IMR-90 (cell line): ENCODE data around the gene CBX6. TPM values are rescaled to one million over a fixed set of nuclear protein-coding genes. Genes with fewer than 3 reads are reported as not detected.

Experiments used
- ATAC-seq: fragments of 200-7000 bp; cut with Tn5 transposase; 2 replicates; pipeline ENCODE4 v1.9.1; 2020; ENCODE audit warnings: low read depth, mild to moderate bottlenecking, moderate library complexity
- BruUV-seq: library from RNA; stranded (reverse); fragments of 400-500 nt; replicated peaks from 2 replicates; lab custom pipeline; 2021; lab: Mats Ljungman, UMichigan
- CTCF ChIA-PET: fragments of 300-600 bp; formaldehyde crosslinking; extraction: SDS; loops from one replicate; lab custom pipeline; 2021; ENCODE audit warnings: antibody characterized with exemption; lab: Yijun Ruan, JAX
- POLR2A ChIA-PET: fragments of 300-600 bp; sonication (Branson Sonifier 250); formaldehyde crosslinking; loops from one replicate; lab custom pipeline; 2022; ENCODE audit warnings: antibody characterized with exemption; ENCODE audit not compliant: unreplicated experiment; lab: Charles Lee
- DNase-seq: peaks from one replicate; pipeline ENCODE4 v3.0.0; 2013
- H2AFZ ChIP-seq: replicated peaks from 2 replicates; pipeline ENCODE3; 2013; ENCODE audit warnings: low read length, mild to moderate bottlenecking; ENCODE audit not compliant: poor library complexity
- H2AK5ac ChIP-seq: 2 replicates; pipeline ENCODE4 v1.6.1; 2013; ENCODE audit warnings: low read depth, low read length, inconsistent platforms
- H2AK9ac ChIP-seq: replicated peaks from 2 replicates; pipeline ENCODE3; 2013; ENCODE audit warnings: mild to moderate bottlenecking, low read depth, low read length, moderate library complexity; ENCODE audit not compliant: poor library complexity
- H2BK120ac ChIP-seq: 2 replicates; pipeline ENCODE4 v1.6.1; 2013; ENCODE audit warnings: low read depth, low read length, inconsistent platforms
- H2BK15ac ChIP-seq: 3 replicates; pipeline ENCODE4 v1.6.1; 2013; ENCODE audit warnings: low read depth, low read length, inconsistent platforms
- H2BK20ac ChIP-seq: 2 replicates; pipeline ENCODE4 v1.6.1; 2013; ENCODE audit warnings: low read depth, mild to moderate bottlenecking, inconsistent platforms, low read length, moderate library complexity
- H2BK5ac ChIP-seq: 2 replicates; pipeline ENCODE4 v1.6.1; 2013; ENCODE audit warnings: mild to moderate bottlenecking, low read depth, low read length, inconsistent platforms; ENCODE audit not compliant: poor library complexity, severe bottlenecking
- H3K14ac ChIP-seq: replicated peaks from 2 replicates; pipeline ENCODE4 v1.6.1; 2013; ENCODE audit warnings: low read depth, low read length, inconsistent platforms
- H3K18ac ChIP-seq: 2 replicates; pipeline ENCODE4 v1.6.1; 2013; ENCODE audit warnings: low read depth, low read length, control low read depth
- H3K23ac ChIP-seq: 2 replicates; pipeline ENCODE4 v1.6.1; 2013; ENCODE audit warnings: low read depth, low read length, inconsistent platforms
- H3K27ac ChIP-seq: 2 replicates; pipeline ENCODE4 v1.5.1; 2013; ENCODE audit warnings: mild to moderate bottlenecking, control low read depth, low read length; ENCODE audit not compliant: insufficient read depth
- H3K27me3 ChIP-seq: 2 replicates; pipeline ENCODE4 v1.6.1; 2013; ENCODE audit warnings: low read length; ENCODE audit not compliant: control insufficient read depth, insufficient read depth
- H3K36me3 ChIP-seq: 2 replicates; pipeline ENCODE4 v1.6.1; 2013; ENCODE audit warnings: low read length, mixed read lengths; ENCODE audit not compliant: control insufficient read depth, insufficient read depth
- H3K4ac ChIP-seq: 2 replicates; pipeline ENCODE4 v1.6.1; 2013; ENCODE audit warnings: low read depth, low read length, inconsistent platforms
- H3K4me1 ChIP-seq: 2 replicates; pipeline ENCODE4 v1.6.1; 2013; ENCODE audit warnings: low read length, mixed read lengths; ENCODE audit not compliant: control insufficient read depth, insufficient read depth
- H3K4me2 ChIP-seq: 2 replicates; pipeline ENCODE4 v1.6.1; 2013; ENCODE audit warnings: low read depth, mild to moderate bottlenecking, control low read depth, low read length, moderate library complexity
- H3K4me3 ChIP-seq: 2 replicates; pipeline ENCODE4 v1.5.1; 2013; ENCODE audit warnings: low read depth, mild to moderate bottlenecking, control low read depth, low read length, moderate library complexity; ENCODE audit not compliant: insufficient read depth
- H3K56ac ChIP-seq: 2 replicates; pipeline ENCODE4 v1.6.1; 2013; ENCODE audit warnings: low read length, inconsistent platforms; ENCODE audit not compliant: insufficient read depth; ENCODE audit errors: extremely low read depth
- H3K79me1 ChIP-seq, 2 experiments: 2 replicates each; pipeline ENCODE4 v1.6.1; 2013; ENCODE audit warnings: low read length in 2 of 2, inconsistent platforms in 1 of 2, low read depth in 1 of 2
- H3K9ac ChIP-seq: 2 replicates; pipeline ENCODE4 v1.6.1; 2013; ENCODE audit warnings: low read depth, low read length, control low read depth
- H3K9me1 ChIP-seq: 2 replicates; pipeline ENCODE4 v1.6.1; 2013; ENCODE audit warnings: low read length, inconsistent platforms; ENCODE audit not compliant: insufficient read depth
- H3K9me3 ChIP-seq: 2 replicates; pipeline ENCODE4 v1.6.1; 2013; ENCODE audit warnings: low read length; ENCODE audit not compliant: control insufficient read depth, insufficient read depth
- H4K20me1 ChIP-seq: 2 replicates; pipeline ENCODE4 v1.6.1; 2013; ENCODE audit warnings: low read length, inconsistent platforms; ENCODE audit not compliant: insufficient read depth
- H4K5ac ChIP-seq: 2 replicates; pipeline ENCODE4 v1.6.1; 2013; ENCODE audit warnings: mild to moderate bottlenecking, low read depth, low read length, control low read depth
- H4K8ac ChIP-seq, 2 experiments: 2 replicates each; pipeline ENCODE4 v1.6.1; 2013; ENCODE audit warnings: low read depth in 2 of 2, low read length in 2 of 2, control low read depth in 1 of 2, inconsistent platforms in 1 of 2
- H4K91ac ChIP-seq: 2 replicates; pipeline ENCODE4 v1.6.1; 2013; ENCODE audit warnings: low read depth, low read length, inconsistent platforms; ENCODE audit not compliant: insufficient read depth
- BHLHE40 ChIP-seq: fragments of 150-350 bp; IDR thresholded peaks from 2 replicates; pipeline ENCODE4 v1.6.1; 2016; ENCODE audit warnings: mild to moderate bottlenecking, low read depth, low read length
- CHD1 ChIP-seq: IDR thresholded peaks from 2 replicates; pipeline ENCODE4 v1.6.1; 2012; ENCODE audit warnings: low read depth, low read length, improper control_type of control experiment
- ELK1 ChIP-seq: fragments of 150-350 bp; IDR thresholded peaks from 2 replicates; pipeline ENCODE4 v1.6.1; 2016; ENCODE audit warnings: low read depth, mild to moderate bottlenecking, low read length, moderate library complexity, borderline replicate concordance
- MAFK ChIP-seq: IDR thresholded peaks from 2 replicates; pipeline ENCODE4 v1.6.1; 2012; ENCODE audit warnings: low read depth, low read length, improper control_type of control experiment
- NFE2L2 ChIP-seq: fragments of 150-350 bp; IDR thresholded peaks from 2 replicates; pipeline ENCODE4 v1.6.1; 2016; ENCODE audit warnings: low read depth, mild to moderate bottlenecking, low read length
- POLR2A ChIP-seq: IDR thresholded peaks from 2 replicates; pipeline ENCODE4 v1.6.1; 2012; ENCODE audit warnings: mild to moderate bottlenecking, low read depth, low read length
- RCOR1 ChIP-seq: IDR thresholded peaks from 2 replicates; pipeline ENCODE4 v1.6.1; 2012; ENCODE audit warnings: mild to moderate bottlenecking, low read length, improper control_type of control experiment; ENCODE audit not compliant: insufficient replicate concordance
- RFX5 ChIP-seq: IDR thresholded peaks from 2 replicates; pipeline ENCODE4 v1.8.0; 2012; ENCODE audit warnings: low read depth, mild to moderate bottlenecking, low read length, moderate library complexity
- USF2 ChIP-seq: fragments of 150-350 bp; IDR thresholded peaks from 2 replicates; pipeline ENCODE4 v1.6.1; 2017; ENCODE audit warnings: mild to moderate bottlenecking, antibody characterized with exemption, low read length, low read depth
- WGBS, 2 experiments: methylation state at CpG; one replicate each; pipeline versions ENCODE4 v1.1.5 to v1.1.7; 2013; ENCODE audit warnings: missing lambda C conversion rate in 2 of 2; ENCODE audit not compliant: insufficient read length in 1 of 2; ENCODE audit errors: extremely low coverage in 2 of 2; 5-methylcytosine and 5-hydroxymethylcytosine counted together
- dilution Hi-C: fragments of 300-500 bp; cut with HindIII; formaldehyde crosslinking; loops from one replicate; pipeline ENCODE4 v1.14.3; 2018; ENCODE audit warnings: low sequenced_read_pairs; ENCODE audit not compliant: unreplicated experiment
- in situ Hi-C: fragments of 300-500 bp; cut with MboI; formaldehyde crosslinking; loops from 3 replicates; pipeline ENCODE4 v1.14.3; 2019; ENCODE audit warnings: low sequenced_read_pairs, inconsistent platforms, mixed read lengths
- intact Hi-C: fragments of 100-400 bp; cut with micrococcal nuclease; formaldehyde crosslinking; loops from 2 replicates; pipeline ENCODE4 v1.10.0; 2022
- polyA plus RNA-seq, 3 experiments: library from polyadenylated mRNA; depleted of rRNA; stranded (reverse); fragments of >200 nt; gene quantifications; 2 replicates each; pipeline ENCODE4 v1.2.3, GENCODE V29; 2012; ENCODE audit warnings: low replicate concordance in 1 of 3
- total RNA-seq: library from RNA; depleted of rRNA; stranded (reverse); fragments of >200 nt; gene quantifications from 2 replicates; pipeline ENCODE4 v1.2.3, GENCODE V29; 2012

The CBX6 gene
- total and polyA plus RNA-seq, 2 of the 4 experiments (the other 2 are of a cell fraction), result 15.2 to 19.0 TPM

- Histone ChIP-seq H4K5ac (no peak overlapping the region), H4K91ac (no peak overlapping the region), H2BK5ac (no peak overlapping the region), H3K79me1 (no peaks in the 10 kb centered on the region), H2AK5ac (no peak overlapping the region), H3K4ac (no peak overlapping the region), H3K27me3 (peaks cover 8% of the 10 kb centered on the region; the same call in 1 of the 2 replicates), H2BK120ac (no peak overlapping the region), H3K4me1 (peaks cover 4% of the 10 kb centered on the region), H3K4me3 (no peak overlapping the region), H4K20me1 (no peaks in the 10 kb centered on the region), H3K18ac (no peak overlapping the region), H3K9me1 (0 out of 2 replicates have a peak, but pooled peaks cover 3% of the 10 kb centered on the region), H3K9ac (no peak overlapping the region), H3K27ac (no peak overlapping the region), H2AK9ac (no peak overlapping the region), H3K36me3 (no peaks in the 10 kb centered on the region), H2BK20ac (no peak overlapping the region), H4K8ac (no peak overlapping the region), H3K23ac (no peak overlapping the region), H3K14ac (no peak overlapping the region), H2AFZ (no peak overlapping the region), H2BK15ac (no peak overlapping the region), H3K9me3 (no peaks in the 10 kb centered on the region), H3K4me2 (no peak overlapping the region), H3K56ac (no peak overlapping the region)
- BruUV-seq, result no TSS peak
- dilution Hi-C loops, result no loop called here
- in situ Hi-C loops, result loop anchor here (25.0 kb wide), 1 partner anchor 260 kb away; no protein-coding TSS in a partner anchor
- ChIA-PET CTCF (interaction anchor here (1.5 to 1.8 kb wide), 2 partner anchors 75 to 84 kb away, joined by 3 to 5 read pairs; no protein-coding TSS in a partner anchor), POLR2A (no interaction called here)
- no CpG with 5 or more reads among the region's 1 CpG for WGBS, 2 experiments
- TF ChIP-seq POLR2A (no peak), CHD1 (no peak), RFX5 (no peak), NFE2L2 (no peak), BHLHE40 (no peak), ELK1 (no peak), RCOR1 (no peak), MAFK (no peak), USF2 (no peak)
- DNase-seq (no peak), ATAC-seq (no peak)
- intact Hi-C loops, result loop anchor here (5.0 kb wide), 1 partner anchor 85 kb away; no protein-coding TSS in a partner anchor
These were observed 19.5 kb downstream of the CBX6 start for GRCh38 chr22:38852522-38852921.
